Measurements from ENCODE around the gene NHLH2. TPM values are rescaled to one million over a fixed set of nuclear protein-coding genes. Genes with fewer than 3 reads are reported as not detected.

The NHLH2 gene
- total and polyA plus RNA-seq, 7 donors, result not detected

DNA sequence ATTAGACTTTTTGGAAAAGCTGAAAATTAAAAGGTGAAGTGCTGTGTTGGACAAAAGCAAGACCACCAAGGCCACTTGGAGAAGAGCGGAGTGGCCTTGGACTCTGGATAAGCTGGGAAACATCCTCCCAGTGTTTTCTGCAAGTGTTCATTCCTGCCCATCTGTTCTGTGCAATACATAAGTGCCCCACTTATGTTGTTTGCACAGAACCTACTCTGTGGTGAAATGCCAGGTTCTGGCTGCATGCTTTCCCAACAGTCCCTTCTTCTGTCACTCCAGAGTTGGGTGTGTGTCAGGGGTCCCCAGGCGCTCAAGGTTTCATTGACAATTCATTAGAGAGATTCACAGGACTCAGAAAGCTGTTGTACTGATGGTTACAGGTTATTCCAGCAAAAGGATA, 30.3 kb downstream of the NHLH2 start:
- no peak overlapping the region for H3K27ac ChIP-seq
- intact Hi-C loops (cut with DNase I), result no loop called here
- DNase-seq, result no peak
- TF ChIP-seq CTCF (IDR thresholded peaks at IDR 0.05), result no peak
- no peaks in the 10 kb centered on the region for H3K9me3 ChIP-seq
- no peaks in the 10 kb centered on the region for H3K36me3 ChIP-seq (ENCODE audit: insufficient read depth in 1 of 2, low read depth in 1 of 2)
- WGBS, 3 donors, result 91 to 96% (median 93%) methylated on average over 2 of the region's 2 CpGs
- no peak for ATAC-seq
- H3K4me1 ChIP-seq, result no peaks in the 10 kb centered on the region
- no peaks in the 10 kb centered on the region for H3K27me3 ChIP-seq (ENCODE audit: insufficient read depth in 3 of 3, low read length in 2 of 3)
- no peak overlapping the region for H3K4me3 ChIP-seq

- DNase-seq (no peak), ATAC-seq (no peak)
- Histone ChIP-seq H3K27me3 (ENCODE audit: insufficient read depth in 3 of 3, low read length in 2 of 3) (no peaks in the 10 kb centered on the region), H3K4me1 (no peaks in the 10 kb centered on the region), H3K36me3 (ENCODE audit: insufficient read depth in 1 of 2, low read depth in 1 of 2) (no peaks in the 10 kb centered on the region), H3K27ac (no peak overlapping the region), H3K4me3 (no peak overlapping the region), H3K9me3 (no peaks in the 10 kb centered on the region)
- intact Hi-C loops (cut with DNase I), result loop anchor here (5.0 to 10.0 kb wide), 2 partner anchors 172 to 215 kb away; no protein-coding TSS in a partner anchor
- no peak for TF ChIP-seq CTCF (IDR thresholded peaks at IDR 0.05)
- 63 to 84% (median 77%) methylated on average over 2 of the region's 2 CpGs for WGBS, 3 donors
Measured at GRCh38 chr1:115809847-115810246, 31.1 kb downstream of the NHLH2 start.

- ATAC-seq, result no peak
- TF ChIP-seq CTCF (IDR thresholded peaks at IDR 0.05), result no peak
- Histone ChIP-seq H3K4me1 (no peaks in the 10 kb centered on the region), H3K36me3 (ENCODE audit: insufficient read depth in 1 of 2, low read depth in 1 of 2) (no peaks in the 10 kb centered on the region), H3K4me3 (no peak overlapping the region), H3K27ac (no peak overlapping the region), H3K27me3 (ENCODE audit: insufficient read depth in 3 of 3, low read length in 2 of 3) (no peaks in the 10 kb centered on the region), H3K9me3 (no peaks in the 10 kb centered on the region)
- DNase-seq, result no peak
- intact Hi-C loops (cut with DNase I), result loop anchor here (5.0 to 10.0 kb wide), 2 partner anchors 173 to 216 kb away; no protein-coding TSS in a partner anchor
Measured at GRCh38 chr1:115809076-115809475, 31.9 kb downstream of the NHLH2 start.

DNA sequence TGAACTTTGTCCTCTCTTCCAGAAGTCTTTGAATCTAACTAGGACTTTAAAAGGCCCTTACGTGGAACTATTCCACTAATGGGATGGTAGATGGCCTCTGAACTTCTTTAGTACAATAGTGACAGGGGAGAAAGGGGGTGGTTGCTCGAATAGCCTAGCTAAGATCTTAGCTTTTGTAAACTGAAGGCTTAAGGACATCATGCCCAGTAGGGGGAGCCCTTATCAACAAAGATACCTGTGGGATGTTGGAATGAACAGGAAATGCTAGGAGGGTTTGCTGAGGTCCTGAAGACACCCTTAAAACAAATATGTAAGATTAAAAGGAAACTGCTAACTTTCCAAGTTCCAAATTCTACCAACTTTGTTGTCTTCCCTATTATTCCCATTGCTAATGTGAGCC, 33.2 kb downstream of the NHLH2 start:
- Histone ChIP-seq H3K27me3 (ENCODE audit: insufficient read depth in 3 of 3, low read length in 2 of 3) (no peaks in the 10 kb centered on the region), H3K4me3 (no peak overlapping the region), H3K9me3 (no peaks in the 10 kb centered on the region), H3K36me3 (ENCODE audit: insufficient read depth in 1 of 2, low read depth in 1 of 2) (no peaks in the 10 kb centered on the region), H3K27ac (no peak overlapping the region), H3K4me1 (no peaks in the 10 kb centered on the region)
- intact Hi-C loops (cut with DNase I), result loop anchor here (2.0 to 10.0 kb wide), 3 partner anchors 173 to 217 kb away; no protein-coding TSS in a partner anchor
- TF ChIP-seq CTCF (IDR thresholded peaks at IDR 0.05), result peak; percentile 58
- 5 to 8% (median 7%) methylated on average over 2 of the region's 2 CpGs for WGBS, 3 donors
- ATAC-seq (peak in 2 of 4 donors; percentile 57 to 69), DNase-seq (no peak)

DNA sequence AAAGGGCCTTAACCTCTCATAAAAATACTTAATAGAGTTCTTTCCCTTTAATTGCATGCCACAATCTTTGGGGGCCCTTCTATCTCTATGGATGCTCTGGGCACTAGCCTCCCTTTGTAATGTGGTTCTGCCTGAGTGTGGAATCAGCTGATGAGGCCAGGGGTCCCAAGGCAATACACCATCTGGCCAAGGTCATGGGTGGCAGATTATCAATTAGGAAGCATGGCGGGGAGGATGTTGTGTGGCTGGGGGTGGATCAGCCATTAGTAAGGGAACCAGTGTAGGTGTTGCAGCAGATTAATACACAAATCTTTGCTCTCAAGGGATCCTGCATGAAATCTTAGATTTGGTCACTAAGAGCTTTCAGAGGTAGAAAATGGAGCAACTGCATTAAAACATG, 35.3 kb downstream of the NHLH2 start:
- 85 to 91% (median 89%) methylated on average over 1 of the region's 1 CpG for WGBS, 3 donors
- intact Hi-C loops (cut with DNase I), result loop anchor here (5.0 to 10.0 kb wide), 2 partner anchors 177 to 219 kb away; no protein-coding TSS in a partner anchor
- H3K4me3 ChIP-seq, result no peak overlapping the region

More for the DNA sequence above, 35.3 kb downstream of the NHLH2 start:
- Histone ChIP-seq H3K36me3 (ENCODE audit: insufficient read depth in 1 of 2, low read depth in 1 of 2) (no peaks in the 10 kb centered on the region), H3K4me1 (no peaks in the 10 kb centered on the region), H3K9me3 (no peaks in the 10 kb centered on the region), H3K27me3 (ENCODE audit: insufficient read depth in 3 of 3, low read length in 2 of 3) (no peaks in the 10 kb centered on the region), H3K27ac (no peak overlapping the region)
- DNase-seq (no peak), ATAC-seq (no peak)
- no peak for TF ChIP-seq CTCF (IDR thresholded peaks at IDR 0.05)
